ENCODE measurements around the gene MITF.

MITF gene

GRCh38 chr3:69819282-69819681, 80.0 kb downstream of the MITF start:
- no peak for DNase-seq (ENCODE audit: low read depth)
- TF ChIP-seq, protein P1, sequence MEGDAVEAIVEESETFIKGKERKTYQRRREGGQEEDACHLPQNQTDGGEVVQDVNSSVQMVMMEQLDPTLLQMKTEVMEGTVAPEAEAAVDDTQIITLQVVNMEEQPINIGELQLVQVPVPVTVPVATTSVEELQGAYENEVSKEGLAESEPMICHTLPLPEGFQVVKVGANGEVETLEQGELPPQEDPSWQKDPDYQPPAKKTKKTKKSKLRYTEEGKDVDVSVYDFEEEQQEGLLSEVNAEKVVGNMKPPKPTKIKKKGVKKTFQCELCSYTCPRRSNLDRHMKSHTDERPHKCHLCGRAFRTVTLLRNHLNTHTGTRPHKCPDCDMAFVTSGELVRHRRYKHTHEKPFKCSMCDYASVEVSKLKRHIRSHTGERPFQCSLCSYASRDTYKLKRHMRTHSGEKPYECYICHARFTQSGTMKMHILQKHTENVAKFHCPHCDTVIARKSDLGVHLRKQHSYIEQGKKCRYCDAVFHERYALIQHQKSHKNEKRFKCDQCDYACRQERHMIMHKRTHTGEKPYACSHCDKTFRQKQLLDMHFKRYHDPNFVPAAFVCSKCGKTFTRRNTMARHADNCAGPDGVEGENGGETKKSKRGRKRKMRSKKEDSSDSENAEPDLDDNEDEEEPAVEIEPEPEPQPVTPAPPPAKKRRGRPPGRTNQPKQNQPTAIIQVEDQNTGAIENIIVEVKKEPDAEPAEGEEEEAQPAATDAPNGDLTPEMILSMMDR (IDR thresholded peaks at IDR 0.05; ENCODE audit: control insufficient read depth, insufficient read depth, low read depth, low read length, missing control alignments): no peak
- no peak overlapping the region for H3K4me3 ChIP-seq (ENCODE audit: control insufficient read depth, low read depth, low read length)

DNA sequence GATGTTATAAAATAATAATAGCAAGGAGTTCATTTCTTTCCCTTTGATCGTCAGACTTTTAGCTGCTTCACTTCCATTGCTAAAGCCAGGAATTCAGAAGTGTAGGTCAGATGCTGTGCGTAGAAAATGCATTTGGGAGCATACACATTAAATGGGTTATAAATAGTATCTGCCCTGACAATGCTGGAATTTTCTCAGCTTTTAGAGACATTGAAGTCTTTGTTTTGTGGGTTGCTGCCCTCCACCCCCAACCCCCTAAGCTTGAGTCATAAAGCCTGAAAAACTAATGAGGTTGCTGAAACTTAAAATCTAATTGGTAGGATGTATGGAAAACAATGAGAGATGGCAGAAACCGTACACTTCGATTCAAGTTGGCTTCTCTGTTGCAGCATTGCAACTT, 81.9 kb downstream of the MITF start:
- H3K4me3 ChIP-seq (ENCODE audit: control insufficient read depth, low read depth, low read length): no peak overlapping the region
- TF ChIP-seq, protein P1 (IDR thresholded peaks at IDR 0.05; ENCODE audit: control insufficient read depth, insufficient read depth, low read depth, low read length, missing control alignments): no peak
- no peak for DNase-seq (ENCODE audit: low read depth)

DNA sequence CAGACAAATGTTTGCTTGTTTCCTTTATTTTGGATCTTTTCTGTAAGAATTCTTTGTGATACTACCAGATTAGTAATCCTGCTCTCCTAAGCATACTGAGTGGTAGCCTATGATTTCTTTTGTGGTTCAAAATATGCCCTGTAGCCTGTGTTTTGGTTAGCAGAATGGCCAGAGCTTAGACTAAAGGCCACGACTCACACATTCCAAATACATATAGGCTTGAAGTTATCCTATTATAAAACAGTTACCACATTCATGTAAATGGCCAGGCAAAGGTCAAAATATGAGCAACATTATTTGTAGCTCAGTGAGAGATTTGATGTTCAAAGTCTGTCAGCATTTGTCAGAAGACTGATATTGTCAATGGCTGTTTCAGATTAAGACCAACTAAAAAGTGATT, 84.5 kb downstream of the MITF start:
- TF ChIP-seq, protein P1 (IDR thresholded peaks at IDR 0.05; ENCODE audit: control insufficient read depth, insufficient read depth, low read depth, low read length, missing control alignments): no peak
- no peak overlapping the region for H3K4me3 ChIP-seq (ENCODE audit: control insufficient read depth, low read depth, low read length)
- DNase-seq (ENCODE audit: low read depth): no peak

DNA sequence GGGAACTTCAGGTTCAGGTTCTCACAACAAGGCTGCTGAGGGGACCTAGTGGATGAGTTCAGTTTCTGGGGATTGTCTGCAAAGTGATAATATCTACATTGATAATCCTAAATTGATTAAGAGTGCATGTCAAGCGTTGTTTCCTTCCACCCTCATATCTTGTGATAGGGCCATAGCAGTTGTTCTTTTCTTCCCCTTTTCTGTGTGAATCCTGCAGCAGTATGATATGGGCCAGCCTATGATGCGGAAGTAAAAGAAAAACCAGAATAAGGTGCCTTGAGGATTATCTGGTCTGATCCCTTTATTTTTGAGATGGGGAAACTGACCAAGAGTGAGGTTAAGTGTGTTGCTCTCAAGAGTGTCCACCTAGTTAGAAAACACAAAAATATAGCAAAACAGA, 86.2 kb downstream of the MITF start:
- TF ChIP-seq, protein P1 (IDR thresholded peaks at IDR 0.05; ENCODE audit: control insufficient read depth, insufficient read depth, low read depth, low read length, missing control alignments): no peak
- DNase-seq (ENCODE audit: low read depth): no peak

DNA sequence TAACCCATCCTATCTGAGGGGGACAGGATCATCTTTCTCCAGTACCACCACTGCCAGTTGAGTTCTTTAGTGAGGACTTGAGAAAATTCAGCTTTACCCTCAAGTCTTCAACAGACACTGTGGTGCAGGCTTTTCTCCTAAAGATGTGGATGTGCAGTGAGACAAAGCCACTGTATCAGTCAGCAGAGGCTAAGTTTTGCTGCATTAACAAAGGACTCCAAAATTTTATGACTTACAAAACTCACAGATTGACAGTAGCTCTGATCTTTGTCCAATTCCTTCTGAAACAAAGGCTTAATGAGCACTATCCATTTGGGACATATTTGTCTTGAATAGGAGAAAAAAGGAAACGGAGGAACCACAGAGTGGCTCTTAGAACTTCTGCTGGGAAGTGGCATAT, 87.9 kb downstream of the MITF start:
- H3K4me3 ChIP-seq (ENCODE audit: control insufficient read depth, low read depth, low read length): no peak overlapping the region
- TF ChIP-seq, protein P1 (IDR thresholded peaks at IDR 0.05; ENCODE audit: control insufficient read depth, insufficient read depth, low read depth, low read length, missing control alignments): no peak
- no peak for DNase-seq (ENCODE audit: low read depth)

More for the DNA sequence above, 86.2 kb downstream of the MITF start:
- no peak overlapping the region for H3K4me3 ChIP-seq (ENCODE audit: control insufficient read depth, low read depth, low read length)

DNA sequence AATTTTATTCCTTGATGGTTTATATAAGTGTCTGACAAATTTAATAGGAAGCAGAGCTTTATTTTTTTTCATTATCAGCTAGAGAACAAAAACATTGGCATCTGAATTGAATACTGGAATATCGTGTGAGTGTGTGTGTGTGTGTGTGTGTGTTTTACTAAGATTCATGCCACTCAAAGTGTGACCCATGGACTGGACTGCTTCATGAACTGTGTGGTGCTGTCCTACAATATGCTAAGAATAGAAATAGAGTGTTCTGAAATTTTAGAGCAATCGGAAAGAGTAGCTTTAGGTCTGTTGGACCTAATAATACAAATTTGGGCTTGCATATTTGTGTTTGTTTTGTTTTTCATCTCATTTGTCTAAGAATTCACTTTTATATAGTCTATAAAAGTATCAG, 89.6 kb downstream of the MITF start:
- TF ChIP-seq, protein P1 (IDR thresholded peaks at IDR 0.05; ENCODE audit: control insufficient read depth, insufficient read depth, low read depth, low read length, missing control alignments): no peak
- no peak for DNase-seq (ENCODE audit: low read depth)
- no peak overlapping the region for H3K4me3 ChIP-seq (ENCODE audit: control insufficient read depth, low read depth, low read length)

DNA sequence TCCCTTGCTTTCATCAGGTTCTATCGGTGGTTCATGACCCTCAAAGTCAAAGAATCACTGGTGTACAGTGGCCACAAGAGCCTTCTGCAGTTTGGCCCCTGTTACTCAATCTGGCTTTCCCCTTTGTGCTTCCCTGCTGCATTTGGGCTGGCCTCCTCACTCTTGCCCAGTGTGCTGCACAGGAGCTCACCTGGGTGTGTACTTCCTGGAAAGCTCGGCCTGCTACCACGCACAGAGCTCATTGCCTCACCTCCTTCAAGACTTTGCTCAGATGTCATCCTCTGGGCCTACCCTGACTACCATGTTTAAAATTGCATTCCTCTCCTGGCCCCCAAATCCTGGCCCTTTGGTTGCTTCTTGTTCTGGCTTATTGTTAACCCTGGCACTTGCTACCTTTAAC, 90.9 kb downstream of the MITF start:
- no peak overlapping the region for H3K4me3 ChIP-seq (ENCODE audit: control insufficient read depth, low read depth, low read length)
- TF ChIP-seq, protein P1 (IDR thresholded peaks at IDR 0.05; ENCODE audit: control insufficient read depth, insufficient read depth, low read depth, low read length, missing control alignments): no peak

More for the DNA sequence above, 90.9 kb downstream of the MITF start:
- DNase-seq (ENCODE audit: low read depth): no peak
